Naive thymus-derived CD4-positive, alpha-beta T cell (primary cell): ENCODE measurements around the gene LIN54. TPM values are rescaled to one million over a fixed set of nuclear protein-coding genes. Genes with fewer than 3 reads are reported as not detected.

Experiments used
- ATAC-seq: fragments of 150-1000 bp; cut with Tn5 transposase; 2 replicates; pipeline ENCODE4 v1.10.0; 2021; ENCODE audit warnings: mild to moderate bottlenecking, moderate library complexity
- CTCF ChIA-PET: fragments of 350-600 bp; sonication (Branson Sonifier 250); formaldehyde crosslinking; loops from one replicate; lab custom pipeline; 2021; ENCODE audit warnings: antibody characterized with exemption; lab: Charles Lee
- POLR2A ChIA-PET: fragments of 350-600 bp; sonication (Branson Sonifier 250); formaldehyde crosslinking; loops from one replicate; lab custom pipeline; 2021; ENCODE audit warnings: antibody characterized with exemption, inconsistent platforms; lab: Charles Lee
- DNase-seq, 9 donors: peaks; one replicate each; pipeline versions ENCODE4 v3.0.0 to v3.0.0-alpha.2; 2020 to 2022; ENCODE audit warnings: mixed read lengths in 1 of 9
- H3K27ac ChIP-seq: one replicate; pipeline ENCODE4 v1.7.0; 2013; ENCODE audit warnings: mild to moderate bottlenecking, low read depth, low read length, moderate library complexity
- H3K27me3 ChIP-seq, 2 donors: one replicate each; pipeline ENCODE4 v1.7.0; 2013; ENCODE audit warnings: low read length in 2 of 2, mild to moderate bottlenecking in 2 of 2, moderate library complexity in 2 of 2; ENCODE audit not compliant: control insufficient read depth in 2 of 2, insufficient read depth in 2 of 2
- H3K36me3 ChIP-seq, 3 experiments: 1 replicate in 2 of 3; 2 replicates in 1 of 3; pipeline ENCODE4 v1.7.0; 2013; ENCODE audit warnings: low read length in 3 of 3, mild to moderate bottlenecking in 3 of 3, moderate library complexity in 1 of 3; ENCODE audit not compliant: insufficient read depth in 3 of 3, control insufficient read depth in 2 of 3
- H3K4me1 ChIP-seq, 2 donors: one replicate each; pipeline ENCODE4 v1.7.0; 2013; ENCODE audit warnings: low read length in 2 of 2, mild to moderate bottlenecking in 2 of 2, moderate library complexity in 1 of 2; ENCODE audit not compliant: control insufficient read depth in 2 of 2, insufficient read depth in 2 of 2
- H3K4me3 ChIP-seq: 2 replicates; pipeline ENCODE4 v1.7.0; 2013; ENCODE audit warnings: mild to moderate bottlenecking, low read length
- H3K9me3 ChIP-seq, 3 experiments: 1 replicate in 2 of 3; 2 replicates in 1 of 3; pipeline ENCODE4 v1.7.0; 2013; ENCODE audit warnings: low read length in 3 of 3; ENCODE audit not compliant: control insufficient read depth in 2 of 3
- H3K27ac Mint-ChIP-seq, 9 donors: one replicate each; pipeline ENCODE4 v1.8.0; 2020 to 2022; ENCODE audit warnings: mixed read lengths in 9 of 9, mild to moderate bottlenecking in 8 of 9, moderate library complexity in 5 of 9, inconsistent platforms in 2 of 9
- H3K27me3 Mint-ChIP-seq, 5 donors: one replicate each; pipeline ENCODE4 v1.8.0; 2021 to 2022; ENCODE audit warnings: mixed read lengths in 5 of 5, mild to moderate bottlenecking in 1 of 5
- H3K36me3 Mint-ChIP-seq, 5 donors: one replicate each; pipeline ENCODE4 v1.8.0; 2020 to 2022; ENCODE audit warnings: mixed read lengths in 5 of 5, mild to moderate bottlenecking in 3 of 5, inconsistent platforms in 1 of 5
- H3K4me1 Mint-ChIP-seq, 7 donors: one replicate each; pipeline ENCODE4 v1.8.0; 2020 to 2022; ENCODE audit warnings: mixed read lengths in 7 of 7, mild to moderate bottlenecking in 3 of 7, inconsistent platforms in 1 of 7
- H3K4me3 Mint-ChIP-seq, 10 donors: one replicate each; pipeline ENCODE4 v1.8.0; 2020 to 2022; ENCODE audit warnings: mild to moderate bottlenecking in 10 of 10, mixed read lengths in 10 of 10, moderate library complexity in 6 of 10, inconsistent platforms in 2 of 10
- H3K9me3 Mint-ChIP-seq, 11 donors: one replicate each; pipeline ENCODE4 v1.8.0; 2020 to 2022; ENCODE audit warnings: mixed read lengths in 11 of 11, mild to moderate bottlenecking in 4 of 11, inconsistent platforms in 1 of 11, moderate library complexity in 1 of 11
- intact Hi-C, 2 donors: fragments of 100-400 bp; cut with micrococcal nuclease; formaldehyde crosslinking; loops; one replicate each; pipeline ENCODE4 v1.15.1; 2023
- polyA plus RNA-seq, 2 donors: library from polyadenylated mRNA; unstranded; fragments of 300-500 nt; fragmentation: Illumina TruSeq; gene quantifications; one replicate each; pipeline ENCODE4 v1.2.3, GENCODE V29; 2021
- total RNA-seq, 6 experiments: library from RNA in 5 of 6; stranded (reverse) in 5 of 6; gene quantifications; 1 replicate in 5 of 6; 2 replicates in 1 of 6; pipeline ENCODE4 v1.2.3 and lab custom pipeline; 2021 to 2026

LIN54 gene
- total and polyA plus RNA-seq, 7 experiments from 2014 or later: 11.0 to 30.7 (median 16.6) TPM

DNA sequence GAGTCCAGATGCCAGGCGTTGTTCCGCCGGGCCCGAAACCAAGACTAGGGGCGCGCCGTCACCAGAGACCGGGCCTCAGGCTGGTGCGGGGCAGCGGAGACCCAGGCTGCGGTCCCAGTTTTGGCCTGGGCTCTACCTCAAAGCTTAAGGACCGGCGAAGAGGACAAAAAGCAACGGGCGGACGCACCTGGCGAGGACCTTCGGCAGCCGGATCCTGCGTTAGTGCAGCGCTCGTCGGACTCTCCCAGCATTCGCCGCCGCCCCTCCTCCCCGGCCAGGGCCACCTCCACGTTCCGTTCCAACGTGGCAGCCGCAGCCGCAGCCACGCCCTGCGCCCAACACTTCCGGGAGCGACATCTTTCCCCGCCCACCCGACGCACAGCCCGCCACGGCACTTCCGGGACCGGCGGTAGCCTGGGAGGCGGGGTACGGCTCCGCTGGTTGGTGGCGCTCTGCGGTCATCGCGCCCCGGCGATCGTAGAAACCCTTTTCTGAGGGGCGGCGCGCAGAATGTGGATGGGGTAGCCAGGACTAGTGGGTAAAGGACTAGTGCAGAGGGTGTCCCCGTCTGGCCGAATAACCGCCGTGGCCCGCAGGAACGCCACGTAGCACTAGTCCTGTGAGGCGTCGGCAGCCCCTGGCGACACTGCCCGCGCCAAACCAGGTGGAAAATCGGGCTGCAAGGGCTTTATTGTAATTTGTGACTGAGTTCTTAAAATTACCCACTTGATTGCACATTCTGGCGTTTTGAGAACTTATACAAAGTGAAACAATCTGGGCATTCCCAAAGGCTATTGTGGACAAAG, 119.5 kb downstream of the LIN54 start, which contains the start of gene SEC31A:
Gene SEC31A (minus strand): TSS at position 253 of the 806 bp plus-strand sequence. CDS start 9,217 bp downstream, outside the sequence.
- POLR2A ChIA-PET: interaction anchor here (0.9 to 3.1 kb wide), 5 partner anchors 9 to 144 kb away, joined by 3 to 26 read pairs (median 6); partner anchors contain the start of genes COPS4 and THAP9

DNA sequence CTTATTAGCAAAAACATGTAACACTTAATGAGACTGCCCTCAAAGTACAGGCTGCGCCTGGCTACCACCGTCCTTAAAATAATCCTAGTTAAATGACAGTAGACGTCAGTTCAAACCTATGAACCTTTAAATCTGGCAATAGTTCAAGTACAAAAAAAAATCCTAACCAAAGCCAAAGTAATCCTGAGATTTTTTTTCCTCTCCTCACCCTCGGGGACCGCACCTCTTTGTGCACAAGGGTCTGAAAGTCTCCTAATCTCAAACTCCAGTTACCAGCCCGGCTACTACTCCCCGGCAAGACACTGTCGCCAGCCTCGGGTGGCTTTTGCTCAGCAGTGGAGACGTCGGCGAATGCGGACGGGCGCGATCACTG, 120.1 kb downstream of the LIN54 start:
- ATAC-seq: no peak
- ChIA-PET CTCF (no interaction called here), POLR2A (interaction anchor here (0.9 to 3.1 kb wide), 4 partner anchors 9 to 145 kb away, joined by 3 to 26 read pairs (median 6); partner anchors contain the start of genes COPS4 and THAP9)
- Mint-ChIP-seq H3K27ac (peak overlapping the region; percentile 92 to 99 (median 97)), H3K27me3 (no peaks in the 10 kb centered on the region), H3K9me3 (peaks cover 0 to 2% (median 0%) of the 10 kb centered on the region in 11 donors), H3K4me1 (peaks cover 24 to 55% (median 43%) of the 10 kb centered on the region in 7 donors), H3K36me3 (peaks cover 5 to 23% (median 7%) of the 10 kb centered on the region in 5 donors), H3K4me3 (peak overlapping the region; percentile 86 to 96 (median 93))
- H3K27me3 ChIP-seq: no peaks in the 10 kb centered on the region
- H3K9me3 ChIP-seq: no peaks in the 10 kb centered on the region
- peak overlapping the region; percentile 99 for H3K27ac ChIP-seq
- peak overlapping the region; percentile 96 for H3K4me3 ChIP-seq
- H3K36me3 ChIP-seq: peaks cover 0 to 22% (median 0%) of the 10 kb centered on the region in 3 experiments
- peaks cover 11 to 12% of the 10 kb centered on the region in 2 donors for H3K4me1 ChIP-seq
- no peak for DNase-seq
- intact Hi-C loops: loop anchor here (2.0 to 5.0 kb wide), 6 partner anchors 14 to 1418 kb away; partner anchors contain the start of genes ABRAXAS1 (in 1 of the 2), COQ2 (in 1 of the 2) and RASGEF1B (in 1 of the 2)

More for the DNA sequence above, 119.5 kb downstream of the LIN54 start, which contains the start of gene SEC31A:
- Mint-ChIP-seq H3K4me1 (peaks cover 18 to 51% (median 41%) of the 10 kb centered on the region in 7 donors), H3K9me3 (peaks cover 0 to 2% (median 0%) of the 10 kb centered on the region in 11 donors), H3K4me3 (peak within 1 kb of the TSS; percentile 86 to 96 (median 93)), H3K27ac (peak within 1 kb of the TSS; percentile 92 to 99 (median 97)), H3K27me3 (no peaks in the 10 kb centered on the region), H3K36me3 (peaks cover 5 to 22% (median 7%) of the 10 kb centered on the region in 5 donors)
- CTCF ChIA-PET: no interaction called here
- intact Hi-C loops: loop anchor here (1.0 to 5.0 kb wide), 13 partner anchors 9 to 1419 kb away; partner anchors contain the start of genes COPS4 (in 2 of the 2), LIN54 (in 2 of the 2), THAP9 (in 2 of the 2) and ABRAXAS1 (in 1 of the 2)
- DNase-seq (peak; percentile 89 to 98 (median 95)), ATAC-seq (peak; percentile 97)
- Histone ChIP-seq H3K9me3 (no peaks in the 10 kb centered on the region), H3K4me1 (peaks cover 11 to 12% of the 10 kb centered on the region in 2 donors), H3K27me3 (no peaks in the 10 kb centered on the region), H3K27ac (peak within 1 kb of the TSS; percentile 99), H3K36me3 (peaks cover 0 to 22% (median 0%) of the 10 kb centered on the region in 3 experiments), H3K4me3 (peak within 1 kb of the TSS; percentile 96)

DNA sequence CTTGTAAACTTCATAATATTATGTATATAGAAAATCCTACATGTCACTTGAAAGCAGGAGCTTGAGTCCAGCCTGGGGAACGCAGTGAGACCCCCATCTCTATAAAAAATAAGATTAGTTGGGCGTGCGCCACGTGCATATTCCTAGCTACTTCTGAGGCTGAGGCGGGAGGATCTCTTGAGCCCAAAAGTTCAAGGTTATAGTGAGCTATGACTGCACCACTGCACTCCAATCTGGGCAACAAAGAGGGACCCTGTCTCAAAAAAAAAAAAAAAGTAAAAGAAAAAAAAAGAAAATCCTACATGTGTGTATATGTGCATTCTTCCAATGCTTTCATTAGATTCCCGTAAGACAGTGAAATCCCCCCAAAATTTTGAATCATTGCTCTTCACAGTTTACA, 121.3 kb downstream of the LIN54 start:
- ATAC-seq (no peak), DNase-seq (no peak)
- intact Hi-C loops: no loop called here
- peak overlapping the region; percentile 86 to 96 (median 93) for H3K4me3 Mint-ChIP-seq
- no peaks in the 10 kb centered on the region for H3K27me3 Mint-ChIP-seq
- ChIA-PET POLR2A (interaction anchor here (0.6 to 3.1 kb wide), 8 partner anchors 11 to 460 kb away, joined by 3 to 26 read pairs (median 4); partner anchors contain the start of genes COPS4 and THAP9), CTCF (interaction anchor here (0.5 to 0.8 kb wide), 2 partner anchors 11 to 82 kb away, joined by 3 to 6 read pairs; partner anchors contain the start of gene THAP9)
- peaks cover 1 to 18% (median 4%) of the 10 kb centered on the region in 5 donors for H3K36me3 Mint-ChIP-seq
- H3K4me3 ChIP-seq: peak overlapping the region; percentile 96
- peaks cover 0 to 2% (median 0%) of the 10 kb centered on the region in 11 donors for H3K9me3 Mint-ChIP-seq
- H3K4me1 Mint-ChIP-seq: peaks cover 30 to 67% (median 55%) of the 10 kb centered on the region in 7 donors
- no peaks in the 10 kb centered on the region for H3K27me3 ChIP-seq
- H3K4me1 ChIP-seq: peaks cover 11 to 12% of the 10 kb centered on the region in 2 donors
- H3K27ac Mint-ChIP-seq: peak overlapping the region in 8 of 9 donors; percentile 9 to 99 (median 97)
- no peak overlapping the region for H3K27ac ChIP-seq
- H3K36me3 ChIP-seq: peaks cover 0 to 14% (median 0%) of the 10 kb centered on the region in 3 experiments
- no peaks in the 10 kb centered on the region for H3K9me3 ChIP-seq

DNA sequence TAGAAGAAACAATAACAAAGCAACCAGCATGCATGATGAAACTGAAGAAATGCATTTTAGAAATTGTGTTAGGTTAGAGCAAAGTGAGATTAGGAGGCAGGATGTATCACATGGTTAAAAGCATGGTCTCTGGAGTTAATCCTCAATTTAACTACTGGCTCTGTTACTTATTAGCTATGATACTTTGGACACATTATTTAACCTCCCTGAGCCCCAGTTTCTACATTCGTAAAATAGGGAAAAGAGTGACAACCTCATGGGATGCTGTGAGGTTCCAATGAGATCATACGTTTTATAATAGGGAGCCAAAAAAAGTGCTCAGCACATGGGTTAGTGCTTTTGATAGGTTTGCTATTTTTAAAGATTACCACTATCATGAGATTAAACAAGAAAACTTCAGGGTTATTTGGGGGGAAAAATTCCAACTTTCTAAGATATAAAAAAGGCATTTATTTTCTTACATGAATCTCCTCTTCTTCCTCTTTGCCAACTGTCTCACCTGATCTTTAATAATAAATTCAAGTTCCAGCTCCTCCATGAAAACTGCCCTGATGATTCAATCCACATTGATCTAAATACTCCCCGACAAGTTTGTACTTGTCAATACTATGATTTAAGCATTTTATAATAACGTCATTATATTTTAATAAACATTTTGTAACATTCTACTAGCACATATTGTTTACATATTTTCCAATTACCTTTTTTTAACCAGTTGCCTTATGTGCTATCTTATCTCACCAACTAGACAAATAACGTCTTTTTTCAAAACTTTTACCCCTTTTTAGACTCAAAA, 124.3 kb downstream of the LIN54 start:
- CTCF ChIA-PET: interaction anchor here (1.4 kb wide), 1 partner anchor 33 kb away, joined by 3 read pairs; no protein-coding TSS in a partner anchor

DNA sequence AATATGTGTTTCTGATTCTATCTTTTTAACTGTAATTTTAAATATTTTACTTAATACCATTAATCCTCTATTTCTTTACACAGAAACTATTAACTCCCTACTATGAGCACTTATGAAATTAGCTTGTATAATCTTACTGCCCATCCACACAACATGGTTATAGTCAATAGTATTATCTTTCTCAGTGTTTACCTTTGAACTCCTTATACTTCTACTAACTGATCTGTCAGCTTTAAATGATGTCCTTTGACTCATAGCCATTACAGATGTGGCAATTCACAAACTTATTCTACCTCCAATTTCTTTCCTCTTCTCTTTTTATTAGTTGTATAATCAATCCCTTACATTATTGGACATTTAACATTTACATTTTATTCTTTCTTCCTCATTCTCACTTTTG, 125.2 kb downstream of the LIN54 start:
- DNase-seq (no peak), ATAC-seq (no peak)
- peaks cover 35 to 71% (median 62%) of the 10 kb centered on the region in 7 donors for H3K4me1 Mint-ChIP-seq
- no peaks in the 10 kb centered on the region for H3K9me3 ChIP-seq
- H3K36me3 ChIP-seq: peaks cover 0 to 5% (median 0%) of the 10 kb centered on the region in 3 experiments
- peak overlapping the region in 2 of 10 donors; percentile 2 to 7 for H3K4me3 Mint-ChIP-seq
- H3K27ac Mint-ChIP-seq: peak overlapping the region in 5 of 9 donors; percentile 1 to 38 (median 6)
- peaks cover 0 to 2% (median 0%) of the 10 kb centered on the region in 11 donors for H3K9me3 Mint-ChIP-seq
- peaks cover 7 to 11% of the 10 kb centered on the region in 2 donors for H3K4me1 ChIP-seq
- no peak overlapping the region for H3K27ac ChIP-seq
- no peaks in the 10 kb centered on the region for H3K27me3 Mint-ChIP-seq
- POLR2A ChIA-PET: interaction anchor here (0.6 to 1.7 kb wide), 4 partner anchors 17 to 59 kb away, joined by 3 to 6 read pairs (median 4); no protein-coding TSS in a partner anchor
- no peaks in the 10 kb centered on the region for H3K27me3 ChIP-seq
- no peak overlapping the region for H3K4me3 ChIP-seq
- intact Hi-C loops: no loop called here
- CTCF ChIA-PET: interaction anchor here (0.6 to 1.4 kb wide), 3 partner anchors 32 to 607 kb away, joined by 3 read pairs; no protein-coding TSS in a partner anchor
- peaks cover 0 to 19% (median 12%) of the 10 kb centered on the region in 5 donors for H3K36me3 Mint-ChIP-seq

More for the DNA sequence above, 124.3 kb downstream of the LIN54 start:
- ATAC-seq (no peak), DNase-seq (no peak)
- intact Hi-C loops: no loop called here
- H3K4me1 ChIP-seq: peaks cover 7 to 11% of the 10 kb centered on the region in 2 donors
- peaks cover 0 to 2% (median 0%) of the 10 kb centered on the region in 11 donors for H3K9me3 Mint-ChIP-seq
- H3K4me3 ChIP-seq: no peak overlapping the region
- peaks cover 31 to 69% (median 60%) of the 10 kb centered on the region in 7 donors for H3K4me1 Mint-ChIP-seq
- POLR2A ChIA-PET: interaction anchor here (0.5 to 1.7 kb wide), 8 partner anchors 10 to 515 kb away, joined by 3 to 6 read pairs (median 3); partner anchors contain the start of gene COPS4
- H3K36me3 ChIP-seq: peaks cover 0 to 7% (median 0%) of the 10 kb centered on the region in 3 experiments
- H3K4me3 Mint-ChIP-seq: peak overlapping the region in 1 of 10 donors; percentile 2
- H3K36me3 Mint-ChIP-seq: peaks cover 0 to 18% (median 12%) of the 10 kb centered on the region in 5 donors
- H3K9me3 ChIP-seq: no peaks in the 10 kb centered on the region
- no peak overlapping the region for H3K27ac ChIP-seq
- no peaks in the 10 kb centered on the region for H3K27me3 ChIP-seq
- H3K27ac Mint-ChIP-seq: peak overlapping the region in 3 of 9 donors; percentile 1 to 6 (median 5)
- no peaks in the 10 kb centered on the region for H3K27me3 Mint-ChIP-seq
